Renal cortical epithelial cell (primary cell): ENCODE measurements around the gene TRAF1. TPM values are rescaled to one million over a fixed set of nuclear protein-coding genes. Genes with fewer than 3 reads are reported as not detected.
A peak's percentile ranks its signal among the peaks of the same experiment; 100 is the strongest.

ENCODE experiments used
- DNase-seq: peaks from one replicate; pipeline ENCODE4 v3.0.0-alpha.2; 2011; ENCODE audit warnings: low read depth
- total RNA-seq: library from RNA; depleted of rRNA; stranded (reverse); fragments of >200 nt; gene quantifications from 2 replicates; pipeline ENCODE4 v1.2.3, GENCODE V29; 2014

The TRAF1 gene
- total RNA-seq, 1 donor from 2014 or later, result 3.4 TPM

DNA sequence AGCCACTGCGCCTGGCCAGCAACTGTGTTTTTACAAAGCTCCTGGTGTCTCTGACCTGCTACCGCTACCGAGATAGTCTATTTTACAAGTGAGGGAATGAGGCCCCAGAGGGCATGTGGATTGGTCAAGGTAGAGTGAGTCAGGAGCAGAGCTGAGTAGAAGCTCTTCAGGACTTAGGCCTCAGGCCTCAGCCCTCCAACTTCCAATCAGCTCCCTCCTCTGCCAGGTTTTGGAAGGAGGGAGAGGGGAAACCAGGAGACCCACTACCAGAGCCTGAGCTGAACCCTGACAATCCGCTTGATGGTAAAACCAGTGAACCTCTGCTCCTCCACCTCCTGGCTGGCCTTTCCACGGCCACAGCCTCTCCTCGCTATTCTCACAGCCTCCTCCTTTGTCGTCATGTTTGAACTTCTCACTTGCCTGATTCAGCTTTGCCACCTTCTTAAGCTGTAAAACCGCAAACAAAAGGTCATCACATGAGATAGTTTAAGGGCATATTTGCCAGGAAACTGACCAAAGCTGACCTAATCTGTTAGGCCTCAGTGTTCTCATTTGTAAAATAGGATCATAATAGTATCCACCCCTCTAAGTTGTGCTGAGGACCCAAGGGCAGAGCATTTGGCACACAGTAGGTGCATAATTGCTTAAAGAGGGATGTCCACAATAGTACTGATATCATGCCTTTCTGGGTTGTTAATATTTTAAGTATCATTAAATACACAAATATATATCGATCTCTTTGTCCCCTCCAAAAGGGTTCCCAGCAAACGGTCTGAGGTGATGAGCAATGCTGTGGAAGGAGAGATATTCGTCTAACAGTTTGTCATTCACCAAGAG lies 1.7 kb downstream of the TRAF1 start:
- DNase-seq, result peak; percentile 36

DNA sequence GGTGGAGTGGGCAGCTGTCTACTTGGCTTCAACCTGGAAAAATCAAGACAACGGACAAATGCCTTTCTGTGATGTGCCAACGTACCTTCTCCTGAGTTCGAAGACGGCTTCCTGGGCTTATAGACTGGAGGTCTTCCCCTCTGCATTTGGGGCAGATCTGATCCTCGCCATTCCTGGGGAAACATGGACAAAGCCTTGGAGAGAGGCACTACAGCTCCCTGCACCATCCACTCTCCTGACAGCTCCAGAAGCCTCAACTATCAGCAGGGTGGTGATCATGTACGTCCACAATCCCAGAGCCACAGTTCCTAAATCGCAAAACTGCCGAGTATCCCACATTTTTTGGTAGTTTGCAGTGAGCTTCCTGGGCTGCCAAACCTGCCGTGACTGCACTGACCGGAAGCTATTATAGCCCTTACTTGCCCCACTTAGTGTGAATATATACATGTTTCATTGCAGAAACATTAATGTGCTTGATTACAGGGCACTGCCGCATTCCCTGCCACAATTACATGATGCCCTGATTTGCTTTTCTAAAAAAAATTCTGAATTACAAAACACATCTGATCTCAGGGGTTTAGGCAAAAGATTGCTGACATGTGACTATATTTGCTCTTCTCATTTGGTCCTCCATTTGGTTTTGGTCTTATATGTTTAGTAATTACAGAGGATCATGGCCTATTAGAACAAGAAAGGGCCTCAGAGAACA lies 2.8 kb downstream of the TRAF1 start:
- DNase-seq, result no peak

DNA sequence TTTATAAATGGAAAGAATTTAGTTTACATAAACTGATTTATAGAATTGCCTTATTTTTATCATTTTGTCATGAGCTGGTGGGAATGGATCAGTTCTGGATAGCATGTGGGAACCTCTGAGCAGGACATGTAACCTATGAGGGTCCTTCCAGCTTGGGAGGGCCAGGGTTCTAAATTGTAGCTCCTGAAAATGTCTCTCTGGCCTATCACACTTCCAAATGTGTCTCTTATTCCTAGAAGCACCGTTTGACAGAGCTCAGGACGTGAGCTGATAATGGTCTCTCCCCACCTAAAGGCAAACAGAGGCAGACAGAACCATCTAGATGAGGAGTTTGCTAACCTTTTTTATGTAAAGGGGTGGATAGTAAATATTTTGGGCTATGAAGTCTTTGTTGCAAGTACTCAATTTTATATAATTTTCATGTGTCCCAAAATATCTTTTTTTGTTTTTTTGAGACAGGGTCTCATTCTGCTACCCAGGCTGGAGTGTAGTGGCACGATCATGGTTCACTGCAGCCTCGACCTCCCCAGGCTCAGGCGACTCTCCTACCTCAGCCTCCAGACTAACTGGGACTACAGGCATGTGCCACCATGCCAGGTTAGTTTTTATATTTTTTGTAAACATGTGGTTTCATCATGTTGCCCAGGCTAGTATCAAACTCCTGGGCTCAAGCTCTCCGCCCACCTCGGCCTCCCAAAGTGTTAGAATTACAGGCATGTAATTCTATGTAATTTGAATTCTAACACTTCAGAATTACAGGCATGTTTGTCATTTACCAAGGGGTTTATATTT lies 4.0 kb downstream of the TRAF1 start:
- DNase-seq, result no peak

DNA sequence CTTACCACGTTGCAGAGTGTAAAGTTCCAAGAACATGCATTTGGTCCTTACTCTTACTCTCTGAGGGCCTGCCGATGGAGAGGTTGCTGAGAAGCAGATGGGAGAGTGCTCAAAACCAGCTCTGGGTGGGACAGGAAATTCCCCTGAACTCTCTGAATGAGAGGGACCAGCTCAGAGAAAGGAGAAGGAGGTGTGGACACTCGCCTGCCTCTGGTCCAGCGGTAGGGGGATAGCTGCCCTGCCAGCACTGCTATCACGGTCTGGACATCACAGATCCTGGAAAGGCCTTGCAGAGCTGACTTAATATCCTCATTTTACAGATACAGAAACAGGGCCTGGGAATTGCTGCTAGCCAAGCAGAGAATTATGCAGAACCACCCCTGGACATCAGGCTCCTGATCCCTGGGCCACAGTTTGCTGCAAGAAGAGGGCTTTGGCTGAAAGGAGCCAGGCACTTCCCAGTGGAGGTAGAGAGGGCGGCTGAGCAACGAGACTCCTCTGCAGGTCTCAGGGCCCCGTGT lies 4.9 kb downstream of the TRAF1 start:
- DNase-seq, result no peak

DNA sequence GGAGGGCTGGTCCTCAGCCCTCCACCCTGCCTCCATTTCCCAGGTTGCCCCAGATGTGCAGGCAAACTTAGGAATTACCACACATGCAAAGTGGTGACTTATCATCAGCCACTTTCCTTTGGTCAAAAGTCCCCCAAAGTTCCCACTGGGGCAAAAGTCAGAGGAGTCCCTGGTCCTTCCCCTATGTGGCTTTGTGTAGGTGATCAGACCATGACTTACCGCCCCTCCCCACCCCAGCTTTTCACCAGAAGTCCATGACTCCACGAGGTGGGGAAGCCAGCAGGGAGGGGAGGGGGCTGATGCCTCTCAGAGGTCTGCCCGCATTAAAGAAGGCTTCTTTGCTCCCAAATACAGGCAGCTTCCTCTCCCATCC lies 5.8 kb downstream of the TRAF1 start:
- no peak for DNase-seq

DNA sequence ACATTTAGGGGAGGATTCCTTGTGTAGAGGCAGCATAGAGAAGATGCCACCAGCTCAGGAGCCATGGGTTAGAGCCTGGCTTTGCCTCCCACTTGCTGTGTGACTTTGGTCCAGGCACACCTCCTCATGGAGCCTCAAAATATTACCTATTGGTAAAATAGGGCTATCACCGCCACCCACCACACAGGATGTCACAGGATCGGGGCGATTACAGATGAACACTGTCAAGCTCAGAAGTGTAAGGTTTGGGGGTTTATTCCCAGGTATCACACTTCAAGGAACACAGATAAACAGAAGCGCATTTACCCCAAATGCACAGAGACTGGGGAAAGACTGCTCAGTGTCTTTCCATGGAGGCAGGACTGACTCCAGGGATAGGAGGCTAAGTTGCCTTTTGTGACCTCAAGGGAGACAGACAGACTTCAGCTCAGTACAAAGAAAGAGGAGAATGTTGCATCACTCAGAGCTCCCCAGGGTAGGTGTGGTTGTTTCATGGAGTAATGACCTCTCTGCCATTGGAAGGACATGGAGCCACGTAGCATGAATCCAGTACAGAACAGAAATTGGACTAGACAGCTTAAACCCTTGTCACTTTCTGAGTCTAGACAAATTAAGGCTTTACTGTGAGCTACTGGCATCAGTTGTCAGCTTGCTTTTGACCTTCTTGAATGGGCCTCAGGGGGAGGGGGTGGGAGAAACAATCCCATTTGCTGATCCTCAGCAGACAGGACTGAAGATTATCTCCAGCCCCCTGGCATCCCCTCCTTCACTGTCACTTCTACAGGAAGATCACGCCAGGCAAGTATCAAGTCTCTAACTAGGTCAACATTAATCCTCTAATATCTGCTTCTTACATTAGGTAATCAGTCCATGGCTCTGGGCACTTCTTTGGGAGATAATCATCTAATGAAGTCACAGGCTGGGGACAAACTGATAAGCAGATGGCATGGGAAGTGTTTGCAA lies 6.5 kb downstream of the TRAF1 start:
- DNase-seq, result no peak

DNA sequence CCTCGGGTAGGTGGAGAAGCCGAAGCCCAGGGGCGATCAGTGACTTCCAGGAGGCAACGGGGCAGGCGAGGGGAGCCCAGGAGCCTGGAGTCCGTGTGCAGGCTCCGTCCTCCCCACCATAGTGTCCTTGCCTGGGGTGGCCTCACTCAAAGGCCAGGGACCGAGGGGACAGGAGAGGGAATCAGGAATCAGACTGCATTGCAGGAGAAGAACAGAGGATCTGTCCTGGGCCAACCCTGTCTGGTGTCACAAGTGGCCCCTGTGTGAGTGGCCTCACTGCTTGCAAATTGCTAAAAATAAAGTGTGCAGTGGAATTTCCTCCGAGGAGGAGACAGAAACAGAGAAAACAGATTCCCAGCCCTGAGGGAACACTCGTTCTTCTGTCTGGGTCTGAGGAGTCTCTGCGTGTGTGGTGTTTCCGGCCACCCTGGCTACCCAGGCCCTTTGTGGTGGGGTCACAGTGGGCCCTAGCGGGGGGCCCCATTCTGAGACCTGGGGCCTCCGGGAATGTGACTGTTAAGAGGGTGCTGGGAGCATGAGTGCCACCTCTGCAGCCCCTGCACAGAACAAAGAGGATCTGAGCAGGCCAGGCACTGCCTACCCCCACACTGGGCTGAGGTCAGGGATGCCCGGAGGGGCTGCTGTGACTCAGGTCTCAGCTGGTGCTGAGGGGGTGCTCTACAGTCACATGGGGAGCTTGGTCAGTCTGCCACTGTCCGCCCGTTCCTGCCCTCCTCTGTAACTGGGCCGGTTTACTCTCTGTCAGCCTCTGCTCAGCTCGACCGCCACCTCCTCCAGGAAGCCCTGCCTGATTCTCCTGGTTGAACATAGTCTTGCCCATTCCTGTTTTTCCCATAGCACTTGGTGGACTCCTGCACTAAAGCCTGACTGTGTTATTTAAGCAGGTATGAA lies 7.4 kb downstream of the TRAF1 start:
- no peak for DNase-seq

DNA sequence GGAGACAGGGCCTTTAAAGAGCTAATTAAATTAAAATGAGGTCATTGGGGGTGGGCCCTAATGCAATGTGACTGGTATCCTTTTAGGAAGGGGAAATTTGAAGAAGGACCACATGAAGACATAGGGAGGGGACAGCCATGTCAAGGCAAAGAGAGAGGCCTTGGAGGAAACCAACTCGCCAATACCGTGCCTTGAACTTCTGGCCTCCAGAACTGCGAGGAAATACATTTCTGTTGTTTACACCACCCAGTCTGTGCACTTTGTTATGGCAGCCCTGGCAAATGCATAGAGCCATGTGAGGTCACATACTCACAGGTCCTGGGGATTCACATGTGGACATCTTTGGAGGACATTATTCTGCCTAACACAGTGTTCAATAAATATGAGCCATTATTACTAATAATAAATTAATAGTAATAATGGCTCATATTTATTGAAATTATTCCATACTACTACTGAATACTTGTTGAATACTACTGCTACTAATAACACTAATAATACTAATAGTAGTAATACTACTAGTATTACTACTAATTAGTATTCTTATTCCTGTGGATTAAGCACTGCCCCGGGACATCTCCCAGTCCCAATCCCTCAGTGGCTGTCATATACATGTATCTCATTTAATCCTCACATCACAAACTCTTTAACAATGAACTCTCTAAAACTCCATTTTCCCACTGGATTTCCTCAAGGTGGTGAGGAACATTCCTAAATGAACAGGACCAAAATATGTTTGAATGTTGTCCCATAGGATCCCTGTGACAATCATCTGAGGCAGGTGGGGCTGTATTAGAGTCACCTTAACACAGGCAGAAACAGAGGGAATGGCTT lies 8.4 kb downstream of the TRAF1 start:
- DNase-seq, result no peak

DNA sequence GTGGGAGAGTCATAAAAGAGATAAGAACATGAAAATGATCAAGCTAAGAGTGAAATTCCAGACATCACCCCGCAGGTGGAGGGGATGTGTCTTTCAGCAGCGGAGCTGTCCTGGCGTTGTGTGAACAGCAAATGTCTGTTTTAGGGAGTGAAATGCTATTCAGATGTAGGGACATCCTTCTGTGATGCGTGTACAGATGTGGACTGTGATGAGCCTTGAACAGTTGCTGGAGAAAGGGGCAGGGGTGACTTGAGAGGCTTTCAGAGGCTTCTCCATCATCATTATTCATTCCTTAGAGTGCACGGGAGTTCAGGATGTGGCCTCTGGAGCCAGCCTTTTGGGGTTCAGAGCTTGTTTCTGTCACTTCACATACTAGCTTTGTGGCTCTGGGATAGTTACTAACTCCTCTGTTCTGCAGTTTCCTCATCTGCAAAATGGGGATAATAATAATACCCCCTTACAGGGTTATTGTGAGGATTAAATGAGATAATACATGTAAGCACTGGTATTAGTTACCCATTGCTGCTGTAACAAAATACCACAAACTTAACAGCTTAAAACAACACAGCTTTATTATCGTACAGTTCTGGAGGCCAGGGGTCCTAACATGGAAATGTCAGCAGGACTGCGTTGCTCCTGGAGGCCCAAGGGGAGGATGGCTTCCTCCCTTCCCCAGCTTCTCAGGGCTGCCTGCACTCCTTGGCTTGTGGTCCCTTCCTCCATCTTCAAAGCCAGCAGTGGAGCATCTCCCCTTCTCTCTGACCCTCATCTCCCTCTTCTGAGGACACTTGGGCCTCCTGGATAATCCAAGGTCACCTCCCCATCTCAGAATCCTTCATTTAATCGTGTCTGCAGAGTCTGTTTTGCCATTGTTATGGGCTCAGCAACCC lies 9.4 kb downstream of the TRAF1 start:
- no peak for DNase-seq

DNA sequence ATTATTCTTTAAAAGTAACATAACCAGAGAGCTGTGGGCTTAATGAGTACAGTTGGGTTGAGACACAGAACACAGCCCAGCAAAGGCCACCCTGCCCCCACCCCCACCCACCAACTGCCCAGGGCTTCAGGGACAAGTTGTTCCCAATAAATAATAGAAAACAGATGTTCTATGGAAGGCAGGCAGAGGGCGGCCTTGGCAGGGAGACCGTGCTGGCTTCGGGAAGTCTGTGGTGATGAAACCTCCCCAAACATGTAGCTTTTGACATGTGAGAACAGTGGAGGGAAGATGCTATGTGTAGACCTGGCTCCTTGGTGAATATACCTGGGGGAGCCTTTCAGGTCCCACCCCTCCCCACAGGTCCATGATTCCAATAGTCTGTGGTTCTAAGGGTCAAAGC lies 10.0 kb downstream of the TRAF1 start:
- no peak for DNase-seq

DNA sequence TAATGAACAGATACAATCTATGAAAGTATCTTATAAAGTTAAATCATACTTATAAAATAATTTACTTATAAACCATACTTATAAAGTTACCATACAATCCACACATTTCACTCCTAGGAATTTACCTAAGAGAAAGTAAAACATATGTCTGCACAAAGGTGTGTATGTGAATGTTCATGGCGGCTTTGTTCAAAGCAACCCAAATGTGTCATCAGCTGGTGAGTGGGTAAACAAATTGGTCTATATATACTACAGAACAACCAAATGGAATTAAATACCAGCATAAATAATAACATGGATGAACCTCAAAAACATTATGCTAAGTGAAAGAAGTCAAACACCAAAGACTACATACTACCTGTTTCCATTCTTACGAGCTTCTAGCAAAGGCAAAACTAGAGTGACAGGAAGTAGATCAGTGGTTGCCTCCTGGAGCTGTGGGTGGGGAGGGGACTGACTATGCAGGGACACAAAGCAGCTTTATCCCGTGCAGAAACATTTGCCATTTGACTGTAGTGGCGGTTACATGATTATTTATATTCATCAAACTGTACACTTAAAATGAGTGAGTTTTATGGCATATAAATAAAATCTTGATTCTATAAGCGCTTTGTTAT lies 10.6 kb downstream of the TRAF1 start:
- no peak for DNase-seq

DNA sequence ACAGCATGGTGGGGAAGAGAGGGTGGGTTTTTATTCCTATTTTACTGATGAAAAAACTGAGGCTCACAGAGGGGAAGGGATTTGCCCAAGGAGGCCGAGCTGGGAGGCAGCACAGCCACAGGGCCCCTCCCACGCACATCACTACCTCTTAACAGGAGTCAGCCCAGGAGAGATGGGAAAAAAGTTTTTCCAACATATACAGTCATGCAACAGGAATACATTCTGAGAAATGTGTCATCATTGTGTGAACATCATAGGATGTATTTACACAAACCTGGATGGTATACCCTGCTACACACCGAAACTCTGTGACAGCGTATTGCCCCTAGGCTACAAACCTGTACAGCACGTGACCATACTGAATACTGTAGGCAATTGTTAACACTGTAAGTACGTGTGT lies 11.6 kb downstream of the TRAF1 start:
- DNase-seq, result no peak

DNA sequence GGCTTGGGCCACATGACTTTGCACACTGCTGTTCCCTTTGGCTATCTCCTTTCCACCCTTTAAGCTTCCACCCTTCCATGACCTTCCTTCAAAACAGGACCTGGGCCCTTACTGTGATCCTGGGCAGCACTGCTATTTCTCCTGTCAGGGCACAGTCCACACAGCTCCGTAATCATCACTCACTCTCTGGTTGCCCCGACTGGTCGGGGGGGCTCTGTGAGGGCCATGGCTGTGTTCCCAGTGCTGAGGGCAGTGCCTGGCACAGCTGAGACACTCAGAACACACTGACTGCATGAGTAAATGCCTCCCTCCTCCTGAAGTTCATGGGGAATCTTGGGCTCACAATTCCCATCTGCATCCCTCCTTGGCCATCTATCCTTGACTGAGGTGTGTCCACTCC lies 12.2 kb downstream of the TRAF1 start:
- no peak for DNase-seq

DNA sequence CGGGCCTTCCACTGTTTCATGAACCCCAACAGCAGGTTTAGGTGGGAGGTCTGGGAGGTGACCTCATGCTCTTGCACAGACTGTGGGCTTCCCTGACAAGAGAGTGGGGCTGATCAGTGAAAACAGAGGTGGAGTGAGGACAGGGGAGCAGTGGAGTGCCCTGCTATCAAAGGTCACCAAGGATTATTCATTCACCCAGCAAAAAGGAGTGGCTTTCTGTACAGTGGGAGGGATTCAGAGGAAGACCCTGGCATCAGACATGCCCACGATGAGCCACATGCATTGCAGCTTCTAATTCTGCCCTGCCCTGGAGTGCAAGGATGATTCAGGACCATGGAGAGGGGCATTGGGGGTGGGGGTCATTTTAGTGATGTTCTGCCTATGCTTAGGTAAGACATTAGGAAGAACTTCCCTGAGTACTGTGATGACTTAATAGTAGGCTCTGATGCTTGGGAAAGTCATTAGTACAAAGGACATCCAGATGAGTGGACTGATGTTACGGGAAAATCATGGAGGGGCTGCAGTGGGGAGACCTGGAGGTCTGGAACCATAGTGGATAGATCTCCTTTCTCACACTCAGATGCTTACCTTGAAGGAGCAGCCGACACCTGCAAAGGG lies 12.8 kb downstream of the TRAF1 start:
- DNase-seq, result no peak

DNA sequence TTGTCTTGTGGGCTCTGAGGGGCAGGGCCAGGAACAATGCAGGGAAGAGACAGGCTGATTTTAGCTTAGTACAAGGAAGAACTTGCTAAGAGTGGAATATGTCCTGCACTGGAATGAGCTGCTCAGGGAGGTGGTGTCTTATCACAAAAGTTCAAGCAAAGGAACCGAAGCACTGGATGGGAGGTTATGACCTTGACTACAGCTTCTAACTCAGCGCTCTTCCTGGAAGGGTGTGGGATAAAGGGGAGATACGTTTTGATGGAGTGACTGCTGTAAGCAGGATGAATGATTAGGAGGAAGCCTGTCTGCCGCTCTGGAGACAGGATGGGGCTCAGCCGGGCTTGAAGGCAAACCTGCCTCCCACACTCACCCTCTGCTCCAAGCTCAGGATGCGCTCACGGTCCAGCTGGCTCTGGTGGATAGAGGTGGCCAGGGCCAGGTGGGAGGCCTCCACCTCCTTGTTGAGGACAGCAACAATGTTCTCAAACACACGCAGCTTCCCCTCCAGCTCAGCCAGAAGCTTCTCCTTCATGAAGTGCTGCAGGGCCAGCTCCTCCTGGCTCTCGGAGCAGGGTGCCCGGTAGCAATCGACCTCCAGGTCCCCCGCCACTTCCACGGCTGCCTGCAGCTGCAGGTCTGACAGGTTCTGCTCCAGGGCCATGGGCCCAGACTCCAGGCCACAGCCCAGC lies 13.5 kb downstream of the TRAF1 start:
- no peak for DNase-seq

DNA sequence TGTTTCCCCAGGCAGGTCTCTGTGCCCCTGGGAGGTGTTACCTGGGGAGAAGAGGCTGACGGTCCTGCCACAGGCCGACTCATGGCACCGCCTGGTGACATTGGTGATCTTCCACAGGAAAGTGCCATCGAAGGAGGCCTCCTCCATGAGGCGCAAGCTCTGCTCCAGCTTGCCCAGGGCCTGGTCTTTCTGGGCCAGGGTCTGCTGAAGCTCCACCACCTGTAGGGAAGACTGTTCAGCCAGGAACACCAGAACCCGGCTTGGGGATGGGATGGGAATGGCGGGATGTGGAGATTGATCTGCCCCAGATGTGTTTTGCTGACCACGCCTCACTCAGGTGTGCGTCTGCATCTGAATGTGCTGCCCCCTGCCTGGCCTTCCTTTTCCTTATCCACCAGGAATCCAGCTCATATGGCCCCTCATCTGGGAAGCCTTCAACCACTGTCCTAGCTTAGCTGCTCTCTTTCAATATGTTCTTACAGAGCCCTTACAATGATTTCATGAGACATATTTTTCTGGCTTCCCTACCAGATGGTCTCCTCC lies 15.2 kb downstream of the TRAF1 start:
- DNase-seq, result no peak
